Measurements from ENCODE around the gene TNNI3.
"Not testable (repeated sequence)": the region's sequence is repeated elsewhere in the genome, so short reads cannot be mapped to it uniquely, and the experiment has no call there.

The TNNI3 gene

DNA sequence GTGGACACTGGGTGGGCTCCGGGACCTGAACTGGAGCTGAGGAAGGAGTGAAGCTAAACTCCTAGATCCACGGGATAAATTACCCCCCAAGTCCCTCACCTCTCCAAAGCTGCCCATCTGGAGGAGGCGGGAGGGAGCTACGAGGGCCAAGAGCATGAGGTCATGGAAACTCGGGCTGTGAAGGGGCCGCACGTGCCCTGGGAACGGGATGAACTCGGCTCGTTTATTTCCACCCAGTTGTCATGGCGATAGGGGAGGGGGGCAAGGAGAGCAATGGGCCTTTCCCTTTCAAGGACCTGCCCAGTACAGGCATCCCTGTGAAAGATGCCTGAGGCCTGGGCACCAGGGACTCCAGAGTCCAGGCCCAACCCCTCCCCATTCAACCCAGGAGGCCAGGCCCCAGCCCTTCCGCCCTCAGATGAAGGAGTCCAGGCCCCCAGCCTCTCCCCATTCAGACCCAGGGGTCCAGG is 43.9 kb downstream of the TNNI3 start:
- DNase-seq (ENCODE audit: low spot score) = peak; percentile 79

DNA sequence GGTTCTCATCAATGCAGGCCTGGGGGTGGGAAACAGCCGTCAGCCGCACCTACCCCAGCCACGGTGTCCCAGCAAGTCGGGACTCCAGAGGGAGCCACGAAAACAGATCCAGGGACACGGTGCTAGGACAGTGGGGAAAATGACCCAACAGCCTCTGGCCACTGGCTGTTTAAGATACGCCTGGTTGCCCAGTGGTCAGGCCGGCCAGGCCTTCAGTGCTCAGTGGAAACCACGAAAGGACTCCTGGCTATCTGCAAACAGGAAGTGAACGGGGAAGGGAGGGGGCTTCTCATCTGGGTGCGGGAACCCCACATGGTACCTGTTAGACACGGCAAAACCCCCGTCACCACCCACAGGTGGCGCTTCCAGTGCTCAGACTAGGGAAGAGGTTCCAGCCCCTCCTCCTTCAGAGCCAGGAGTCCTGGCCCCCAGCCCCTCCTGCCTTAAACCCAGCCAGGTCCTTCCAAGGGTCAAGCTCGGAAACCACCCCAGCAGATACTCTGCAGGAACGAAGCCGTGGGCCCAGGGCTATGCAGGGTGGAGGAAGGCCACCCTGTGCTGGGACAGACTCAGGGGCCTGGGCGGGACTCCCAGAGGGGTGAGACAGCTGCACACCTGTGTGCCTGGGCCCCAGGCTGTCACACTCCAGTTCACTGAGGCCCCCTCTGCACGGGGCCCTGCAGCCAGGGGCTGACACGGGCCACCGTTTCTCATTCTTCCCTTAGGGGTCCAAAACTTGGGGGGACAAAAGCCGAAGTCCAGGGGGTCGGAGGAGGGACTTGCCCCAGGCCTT is 44.6 kb downstream of the TNNI3 start:
- DNase-seq (ENCODE audit: low spot score) = peak; percentile 49

DNA sequence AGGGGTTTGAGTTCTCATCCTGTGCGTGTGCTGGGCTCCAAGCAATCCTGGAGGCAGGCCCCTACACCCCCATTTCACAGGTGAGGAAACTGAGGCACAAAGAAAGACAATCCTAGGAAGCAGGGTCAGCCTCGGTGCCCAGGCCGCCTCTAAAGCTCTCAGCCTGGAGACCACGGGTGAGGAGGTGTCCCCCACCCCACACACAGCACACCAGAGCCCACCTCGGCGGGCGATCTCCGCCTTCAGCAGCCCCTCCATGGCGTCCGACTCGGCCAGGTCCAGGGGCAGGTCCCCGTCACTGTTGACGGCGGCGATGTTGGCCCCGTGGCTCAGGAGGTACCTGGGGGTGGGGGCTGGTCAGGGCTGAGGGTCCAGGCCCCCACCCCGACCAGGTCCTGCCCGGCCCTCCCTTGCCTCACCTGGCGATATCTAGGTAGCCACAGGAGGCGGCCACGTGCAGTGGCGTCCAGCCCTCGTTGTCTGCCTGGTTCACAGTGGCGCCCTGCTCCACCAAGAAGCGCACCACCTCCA is 45.2 kb downstream of the TNNI3 start:
- DNase-seq (ENCODE audit: low spot score) = peak; percentile 43

DNA sequence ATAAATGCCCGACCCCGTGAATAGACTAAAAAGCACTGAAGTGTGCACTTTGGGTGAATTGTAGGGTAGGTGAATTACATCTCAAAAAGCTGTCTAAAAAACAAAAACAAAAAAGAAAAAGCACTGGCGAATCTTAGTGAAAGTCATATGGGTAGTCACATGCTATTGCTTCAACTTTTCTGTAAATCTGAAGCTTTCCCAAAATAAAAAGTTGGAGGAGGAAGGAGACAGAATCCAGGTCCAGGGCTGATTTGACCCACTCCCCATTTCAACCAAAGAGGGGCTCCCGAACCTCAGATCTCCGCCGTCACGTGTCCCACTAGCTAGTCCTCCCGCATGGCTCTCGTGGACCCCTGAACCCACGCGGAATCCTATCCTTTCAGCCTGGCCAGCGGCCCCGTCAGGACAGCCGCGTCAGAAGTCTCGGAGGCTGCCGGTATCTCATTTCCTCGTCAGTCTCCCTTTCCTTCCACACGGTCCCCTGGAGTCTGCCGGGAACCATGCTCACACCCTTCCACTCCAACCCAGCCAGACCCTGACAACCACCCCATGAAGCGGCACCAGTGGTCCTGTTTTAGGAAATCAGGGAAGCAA is 46.2 kb downstream of the TNNI3 start:
- DNase-seq (ENCODE audit: low spot score) = no peak

DNA sequence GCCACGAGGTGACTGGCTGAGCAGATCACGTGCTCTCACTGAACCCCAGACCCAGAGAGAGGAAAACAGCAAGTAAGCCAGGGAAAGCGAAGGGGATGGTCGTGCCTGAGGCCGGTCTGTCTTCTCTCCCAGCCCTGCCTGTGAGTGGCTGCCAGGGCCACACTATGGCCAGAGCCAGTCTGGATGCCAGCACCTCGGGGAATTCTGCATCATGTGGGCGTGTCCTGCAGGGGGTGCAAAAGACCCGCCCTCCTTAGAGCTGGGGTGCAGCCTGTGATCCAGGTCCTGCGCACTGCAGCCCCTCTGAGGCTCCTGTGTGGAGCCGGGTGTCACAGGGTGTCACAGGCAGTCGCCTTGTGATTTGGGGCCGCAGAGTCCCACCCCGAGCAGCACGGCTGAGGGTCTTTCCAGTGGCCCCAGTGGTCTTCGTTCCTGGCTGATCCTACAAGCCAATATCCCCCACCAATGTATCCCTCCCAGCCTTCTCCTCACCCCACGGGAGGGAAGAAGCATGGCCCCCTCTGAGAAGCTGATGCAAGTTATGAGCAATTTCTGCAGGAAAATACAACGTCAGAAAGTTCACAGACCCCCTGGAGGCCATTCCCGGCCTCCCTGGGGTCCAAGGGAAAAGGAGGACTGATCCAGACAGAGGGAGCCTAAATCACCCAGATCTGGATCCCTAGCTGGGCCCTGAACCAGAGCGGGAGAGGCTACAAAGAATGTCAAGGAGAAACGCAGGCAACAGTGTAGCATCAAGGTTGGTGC is 47.8 kb downstream of the TNNI3 start:
- DNase-seq (ENCODE audit: low spot score) = no peak

DNA sequence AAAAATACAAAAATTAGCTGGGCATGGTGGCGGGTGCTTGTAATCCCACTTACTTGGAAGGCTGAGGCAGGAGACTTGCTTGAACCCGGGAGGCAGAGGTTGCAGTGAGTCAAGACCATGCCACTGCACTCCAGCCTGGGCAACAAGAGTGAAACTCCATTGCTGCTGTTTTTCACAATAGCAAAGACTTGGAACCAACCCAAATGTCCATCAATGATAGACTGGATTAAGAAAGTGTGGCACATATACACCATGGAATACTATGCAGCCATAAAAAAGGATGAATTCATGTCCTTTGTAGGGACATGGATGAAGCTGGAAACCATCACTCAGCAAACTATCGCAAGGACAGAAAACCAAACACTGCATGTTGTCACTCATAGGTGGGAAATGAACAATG is 50.3 kb downstream of the TNNI3 start:
- DNase-seq (ENCODE audit: low spot score) = not testable (repeated sequence)

DNA sequence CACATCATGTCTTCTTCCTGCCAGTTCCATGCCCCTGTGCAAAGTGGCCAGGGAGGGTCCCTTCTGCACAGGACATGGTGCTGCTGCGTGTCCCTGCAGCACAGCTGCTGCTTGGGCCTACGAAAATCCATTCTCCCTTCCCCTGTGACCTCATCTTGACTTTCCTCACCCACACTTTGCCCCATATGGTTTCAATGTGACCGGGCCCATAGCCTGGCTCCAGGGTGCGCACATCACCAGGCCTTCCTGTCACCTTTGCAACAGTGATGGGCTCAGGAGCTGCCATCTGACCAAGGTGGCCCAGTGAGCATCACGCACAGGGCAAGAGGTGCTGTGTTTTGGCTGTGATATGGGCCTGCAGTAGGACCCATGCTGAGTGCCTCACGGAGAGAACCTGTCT is 50.9 kb downstream of the TNNI3 start:
- DNase-seq (ENCODE audit: low spot score) = no peak

DNA sequence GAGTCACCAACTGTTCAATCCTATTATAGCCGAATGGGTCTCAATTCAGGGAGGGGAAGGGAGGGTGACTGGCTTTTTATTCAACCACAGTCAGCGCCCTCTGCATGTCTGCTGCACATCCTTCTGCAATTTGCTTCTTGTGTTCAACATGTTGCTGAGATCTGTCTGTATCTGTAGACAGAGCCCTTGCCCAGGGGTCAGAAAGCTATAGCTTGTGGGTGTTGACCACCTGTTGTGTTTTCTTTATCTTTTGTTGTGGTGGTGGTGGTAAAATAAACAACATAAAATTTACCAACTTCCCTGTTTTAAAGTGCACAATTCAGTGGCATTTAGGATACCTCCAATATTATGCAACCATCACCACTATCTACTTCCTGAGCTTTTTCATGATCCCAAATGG is 52.3 kb downstream of the TNNI3 start:
- no peak for DNase-seq (ENCODE audit: low spot score)

DNA sequence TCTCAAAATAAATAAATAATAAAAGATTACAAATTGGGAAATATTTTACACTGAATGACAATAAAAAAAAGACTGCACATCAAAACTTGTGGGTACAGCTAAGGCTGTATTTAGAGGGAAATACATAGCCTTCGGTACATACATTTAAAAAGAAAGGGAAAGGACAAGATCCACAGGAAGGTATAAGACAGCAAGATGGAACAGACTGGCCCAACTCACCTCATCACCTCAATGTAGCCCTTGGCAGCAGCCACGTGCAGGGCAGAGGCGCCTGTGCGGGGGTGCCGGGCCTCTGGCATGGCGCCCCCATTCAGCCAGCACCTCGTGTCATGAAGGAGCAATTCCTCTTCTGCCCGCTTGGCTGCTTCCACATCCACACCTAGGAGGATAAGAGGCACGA is 54.3 kb downstream of the TNNI3 start:
- DNase-seq (ENCODE audit: low spot score) = no peak

Measured in ecto neural progenitor cell (in vitro differentiated cells).